Mesenchymal stem cell (in vitro differentiated cells and primary cell): Measurements from ENCODE around the gene ARHGAP18.

Experiments
- DNase-seq: peaks from one replicate; pipeline ENCODE4 v3.0.0-alpha.2; 2013
- H2AFZ ChIP-seq: one replicate; pipeline ENCODE4 v1.6.1; 2013; ENCODE audit warnings: low read depth, mild to moderate bottlenecking, control low read depth, inconsistent platforms, low read length, moderate library complexity
- H2AK5ac ChIP-seq: 2 replicates; pipeline ENCODE4 v1.6.1; 2013; ENCODE audit warnings: low read length, moderate library complexity, mild to moderate bottlenecking, inconsistent platforms; ENCODE audit not compliant: severe bottlenecking
- H2BK120ac ChIP-seq: one replicate; pipeline ENCODE4 v1.6.1; 2013; ENCODE audit warnings: low read depth, mild to moderate bottlenecking, inconsistent platforms, low read length, moderate library complexity
- H2BK12ac ChIP-seq, 2 experiments: one replicate each; pipeline ENCODE4 v1.6.1; 2013; ENCODE audit warnings: inconsistent platforms in 2 of 2, low read length in 2 of 2, mild to moderate bottlenecking in 2 of 2, moderate library complexity in 2 of 2, control low read depth in 1 of 2
- H2BK15ac ChIP-seq: one replicate; pipeline ENCODE4 v1.6.1; 2013; ENCODE audit warnings: mild to moderate bottlenecking, low read depth, inconsistent platforms; ENCODE audit not compliant: poor library complexity, severe bottlenecking
- H2BK5ac ChIP-seq: 2 replicates; pipeline ENCODE4 v1.6.1; 2013; ENCODE audit warnings: low read depth, mild to moderate bottlenecking, low read length, control low read depth, inconsistent platforms; ENCODE audit not compliant: poor library complexity, severe bottlenecking
- H3K14ac ChIP-seq, 2 experiments: one replicate each; pipeline ENCODE4 v1.6.1; 2013; ENCODE audit warnings: inconsistent platforms in 2 of 2, low read length in 2 of 2, control low read depth in 1 of 2, mild to moderate bottlenecking in 1 of 2, moderate library complexity in 1 of 2
- H3K18ac ChIP-seq, 2 experiments: one replicate each; pipeline ENCODE4 v1.6.1; 2013; ENCODE audit warnings: inconsistent platforms in 2 of 2, low read length in 2 of 2, control low read depth in 1 of 2, low read depth in 1 of 2, mild to moderate bottlenecking in 1 of 2
- H3K23ac ChIP-seq, 2 experiments: one replicate each; pipeline ENCODE4 v1.6.1; 2013; ENCODE audit warnings: inconsistent platforms in 2 of 2, low read length in 2 of 2, mild to moderate bottlenecking in 2 of 2, moderate library complexity in 2 of 2, control low read depth in 1 of 2
- H3K27ac ChIP-seq: 2 replicates; pipeline ENCODE4 v1.5.1; 2013; ENCODE audit warnings: mild to moderate bottlenecking, moderate library complexity, low read length, control low read depth, inconsistent platforms; ENCODE audit not compliant: poor library complexity, severe bottlenecking
- H3K27me3 ChIP-seq, 2 experiments: 2 replicates each; pipeline versions ENCODE4 v1.6.1 to v1.7.0; 2013; ENCODE audit warnings: low read length in 2 of 2, mild to moderate bottlenecking in 2 of 2, moderate library complexity in 2 of 2, control low read depth in 1 of 2, inconsistent platforms in 1 of 2; ENCODE audit not compliant: control insufficient read depth in 1 of 2, insufficient read depth in 1 of 2
- H3K36me3 ChIP-seq, 2 experiments: 2 replicates each; pipeline versions ENCODE4 v1.6.1 to v1.7.0; 2013; ENCODE audit warnings: low read length in 2 of 2, control low read depth in 1 of 2, inconsistent platforms in 1 of 2, low read depth in 1 of 2, mild to moderate bottlenecking in 1 of 2; ENCODE audit not compliant: insufficient read depth in 2 of 2, control insufficient read depth in 1 of 2
- H3K4ac ChIP-seq, 2 experiments: one replicate each; pipeline ENCODE4 v1.6.1; 2013; ENCODE audit warnings: inconsistent platforms in 2 of 2, low read length in 2 of 2, mild to moderate bottlenecking in 2 of 2, moderate library complexity in 2 of 2, control low read depth in 1 of 2, low read depth in 1 of 2
- H3K4me1 ChIP-seq: 2 replicates; pipeline ENCODE4 v1.6.1; 2013; ENCODE audit warnings: low read depth, low read length, control low read depth; ENCODE audit not compliant: control insufficient read depth, insufficient read depth
- H3K4me2 ChIP-seq: 2 replicates; pipeline ENCODE4 v1.6.1; 2013; ENCODE audit warnings: low read length, mild to moderate bottlenecking, inconsistent platforms; ENCODE audit not compliant: poor library complexity, severe bottlenecking
- H3K4me3 ChIP-seq, 2 experiments: 2 replicates each; pipeline versions ENCODE4 v1.5.1 to v1.7.0; 2013; ENCODE audit warnings: low read length in 2 of 2, mild to moderate bottlenecking in 2 of 2, control low read depth in 1 of 2, low read depth in 1 of 2; ENCODE audit not compliant: insufficient read depth in 1 of 2
- H3K79me1 ChIP-seq: replicated peaks from 2 replicates; pipeline ENCODE4 v1.6.1; 2013; ENCODE audit warnings: mild to moderate bottlenecking, control low read depth, low read length, inconsistent platforms; ENCODE audit not compliant: poor library complexity, severe bottlenecking
- H3K9ac ChIP-seq: 2 replicates; pipeline ENCODE4 v1.7.0; 2013; ENCODE audit warnings: mild to moderate bottlenecking, low read length, moderate library complexity
- H3K9me3 ChIP-seq: 2 replicates; pipeline ENCODE4 v1.7.0; 2013; ENCODE audit warnings: mild to moderate bottlenecking, low read length; ENCODE audit not compliant: control insufficient read depth
- H4K8ac ChIP-seq: one replicate; pipeline ENCODE4 v1.6.1; 2013; ENCODE audit warnings: inconsistent platforms, mild to moderate bottlenecking, low read length, moderate library complexity
- H4K91ac ChIP-seq: one replicate; pipeline ENCODE4 v1.6.1; 2013; ENCODE audit warnings: mild to moderate bottlenecking, low read length, inconsistent platforms
- WGBS: methylation state at CpG from one replicate; pipeline ENCODE4 v1.1.7; 2013; ENCODE audit warnings: mixed read lengths; 5-methylcytosine and 5-hydroxymethylcytosine counted together

ARHGAP18 gene

DNA sequence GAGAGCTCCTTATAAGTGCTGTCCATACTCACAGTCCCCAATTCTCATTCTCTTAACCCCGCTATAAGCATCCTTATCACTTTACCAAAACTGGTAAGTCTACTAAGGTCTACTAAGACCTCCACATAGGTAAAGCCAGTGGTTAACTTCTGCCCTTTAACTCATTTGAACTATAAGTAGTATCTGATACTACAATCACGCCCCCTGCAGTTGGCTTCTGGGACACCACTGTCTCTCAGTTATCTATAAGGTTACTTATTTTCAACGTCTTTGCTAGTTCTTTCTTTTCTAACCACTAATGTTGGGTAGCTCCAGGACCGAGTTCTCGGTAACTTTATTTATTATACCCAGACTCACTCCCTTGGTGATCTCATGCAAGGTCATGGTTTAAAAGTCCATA, 142.6 kb downstream of the ARHGAP18 start:
- Histone ChIP-seq H3K4me1 (no peaks in the 10 kb centered on the region), H2BK12ac (no peak overlapping the region), H3K9ac (no peak overlapping the region), H2BK5ac (no peak overlapping the region), H2AK5ac (no peak overlapping the region), H3K27ac (no peak overlapping the region), H3K9me3 (peaks cover 6% of the 10 kb centered on the region), H3K27me3 (no peaks in the 10 kb centered on the region), H3K18ac (no peak overlapping the region), H3K4ac (no peak overlapping the region), H4K8ac (no peak overlapping the region), H3K4me3 (no peak overlapping the region), H3K79me1 (peaks cover 6% of the 10 kb centered on the region), H3K14ac (no peak overlapping the region), H2AFZ (no peak overlapping the region), H3K4me2 (no peak overlapping the region), H3K23ac (no peak overlapping the region), H4K91ac (no peak overlapping the region), H3K36me3 (peaks cover 3 to 11% of the 10 kb centered on the region in 2 experiments), H2BK15ac (no peak overlapping the region), H2BK120ac (no peak overlapping the region)
- 81% methylated on average over 5 of the region's 5 CpGs for WGBS
- no peak for DNase-seq

DNA sequence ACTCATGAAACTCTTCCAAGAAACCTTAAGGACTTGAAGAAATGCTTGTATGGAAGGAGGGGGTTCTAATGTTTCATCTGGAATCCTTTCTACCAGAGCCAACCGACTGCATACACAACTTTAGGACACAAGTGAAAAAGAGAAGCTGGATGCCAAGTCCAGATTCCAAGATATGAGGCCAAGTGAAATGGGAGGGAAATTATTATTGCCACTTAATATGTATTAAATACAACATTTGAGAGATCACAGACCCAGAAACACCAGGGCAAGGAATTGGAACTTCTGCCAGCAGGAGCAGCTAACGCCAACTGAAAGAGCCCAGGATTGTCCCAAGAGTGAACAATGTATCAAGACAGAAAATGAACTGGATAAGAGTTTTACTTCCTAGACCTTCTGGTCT, 144.2 kb downstream of the ARHGAP18 start:
- Histone ChIP-seq H3K23ac (no peak overlapping the region), H2AK5ac (no peak overlapping the region), H3K4me2 (no peak overlapping the region), H3K79me1 (peaks cover 6% of the 10 kb centered on the region), H3K27me3 (no peaks in the 10 kb centered on the region), H3K27ac (no peak overlapping the region), H2BK12ac (no peak overlapping the region), H3K4me3 (no peak overlapping the region), H2AFZ (no peak overlapping the region), H3K9me3 (no peaks in the 10 kb centered on the region), H2BK5ac (no peak overlapping the region), H3K18ac (no peak overlapping the region), H3K36me3 (peaks cover 3 to 11% of the 10 kb centered on the region in 2 experiments), H3K14ac (no peak overlapping the region), H2BK120ac (no peak overlapping the region), H4K91ac (no peak overlapping the region), H3K4me1 (no peaks in the 10 kb centered on the region), H3K4ac (no peak overlapping the region), H4K8ac (no peak overlapping the region), H3K9ac (no peak overlapping the region), H2BK15ac (no peak overlapping the region)
- 71% methylated on average over 1 of the region's 2 CpGs for WGBS
- DNase-seq: no peak

DNA sequence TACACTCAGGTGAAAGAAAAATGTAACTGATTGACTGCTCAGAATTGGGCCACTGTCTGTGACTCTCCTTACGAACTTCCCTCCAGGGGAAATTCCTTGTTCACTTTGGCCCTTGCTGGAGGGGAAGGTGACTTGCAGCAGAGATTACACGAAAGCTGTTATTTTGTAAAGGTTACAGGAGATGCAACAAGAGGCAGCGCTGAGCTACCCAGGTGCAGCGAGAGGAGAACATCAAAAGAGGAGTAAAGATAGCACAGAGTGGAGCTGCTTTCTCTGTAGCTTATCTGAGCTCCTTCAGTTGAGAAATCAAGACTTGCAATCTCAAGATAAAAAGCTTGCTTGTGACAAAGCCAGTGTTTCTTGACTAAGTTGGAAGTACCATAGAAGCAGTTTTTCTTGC, 144.6 kb downstream of the ARHGAP18 start:
- Histone ChIP-seq H3K4ac (no peak overlapping the region), H4K91ac (no peak overlapping the region), H2AFZ (no peak overlapping the region), H4K8ac (no peak overlapping the region), H3K36me3 (peaks cover 3 to 11% of the 10 kb centered on the region in 2 experiments), H3K79me1 (peaks cover 4% of the 10 kb centered on the region), H3K9me3 (no peaks in the 10 kb centered on the region), H3K9ac (no peak overlapping the region), H3K23ac (no peak overlapping the region), H2BK12ac (no peak overlapping the region), H3K4me2 (no peak overlapping the region), H2AK5ac (no peak overlapping the region), H2BK15ac (no peak overlapping the region), H3K27ac (no peak overlapping the region), H2BK120ac (no peak overlapping the region), H2BK5ac (no peak overlapping the region), H3K4me1 (no peaks in the 10 kb centered on the region), H3K18ac (no peak overlapping the region), H3K4me3 (no peak overlapping the region), H3K27me3 (no peaks in the 10 kb centered on the region), H3K14ac (no peak overlapping the region)
- no peak for DNase-seq
- 94% methylated on average over 4 of the region's 4 CpGs for WGBS

DNA sequence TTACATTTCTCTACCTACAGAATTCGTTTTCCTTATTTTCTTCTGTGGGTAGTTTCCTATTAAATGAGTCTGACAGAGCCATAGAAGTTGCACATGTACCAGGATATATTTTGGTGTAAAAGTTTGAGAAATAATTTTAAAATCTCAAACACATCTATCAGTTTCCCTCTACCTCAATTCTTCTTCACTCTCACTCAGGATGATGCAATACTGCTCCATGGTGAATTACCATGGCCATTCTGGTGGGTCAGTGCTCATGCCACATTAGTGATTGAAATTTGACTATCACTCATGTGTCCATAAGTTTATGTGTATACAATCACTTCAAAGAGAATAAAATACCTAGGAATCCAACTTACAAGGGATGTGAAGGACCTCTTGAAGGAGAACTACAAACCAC, 151.7 kb downstream of the ARHGAP18 start:
- Histone ChIP-seq H2BK120ac (no peak overlapping the region), H3K9me3 (no peaks in the 10 kb centered on the region), H2BK12ac (no peak overlapping the region), H4K8ac (no peak overlapping the region), H3K4me1 (no peaks in the 10 kb centered on the region), H3K23ac (no peak overlapping the region), H3K27me3 (no peaks in the 10 kb centered on the region), H3K79me1 (peaks cover 3% of the 10 kb centered on the region), H2BK5ac (no peak overlapping the region), H2AK5ac (no peak overlapping the region), H4K91ac (no peak overlapping the region), H3K9ac (no peak overlapping the region), H2BK15ac (no peak overlapping the region), H3K36me3 (peaks cover 8 to 15% of the 10 kb centered on the region in 2 experiments), H2AFZ (no peak overlapping the region), H3K4me2 (no peak overlapping the region), H3K4me3 (no peak overlapping the region), H3K4ac (no peak overlapping the region), H3K14ac (no peak overlapping the region), H3K18ac (no peak overlapping the region), H3K27ac (no peak overlapping the region)
- DNase-seq: no peak
- no CpG with 5 or more reads among the region's 1 CpG for WGBS
